RWPE1 (cell line): ENCODE results near the gene GPR37.

Source experiments
- CTCF ChIA-PET: fragments of 350-600 bp; sonication (Branson Sonifier 250); formaldehyde crosslinking; extraction: SDS; loops from one replicate; lab custom pipeline; 2021; lab: Yijun Ruan, JAX
- POLR2A ChIA-PET: fragments of 400-600 bp; formaldehyde crosslinking; extraction: SDS; loops from one replicate; lab custom pipeline; 2020; ENCODE audit warnings: antibody characterized with exemption; ENCODE audit not compliant: low non-redundant PET; lab: Yijun Ruan, JAX
- DNase-seq: peaks from one replicate; pipeline ENCODE4 v3.0.0; 2012; ENCODE audit warnings: low spot score
- H3K27ac ChIP-seq: fragments of 450-650 bp; 2 replicates; pipeline ENCODE4 v1.5.1; 2017
- TF ChIP-seq, protein P1 (sequence below): fragments of 450-650 bp; conservative IDR thresholded peaks from 2 replicates; pipeline ENCODE4 v1.5.1; 2017; ENCODE audit warnings: low read depth, mild to moderate bottlenecking

Gene GPR37

DNA sequence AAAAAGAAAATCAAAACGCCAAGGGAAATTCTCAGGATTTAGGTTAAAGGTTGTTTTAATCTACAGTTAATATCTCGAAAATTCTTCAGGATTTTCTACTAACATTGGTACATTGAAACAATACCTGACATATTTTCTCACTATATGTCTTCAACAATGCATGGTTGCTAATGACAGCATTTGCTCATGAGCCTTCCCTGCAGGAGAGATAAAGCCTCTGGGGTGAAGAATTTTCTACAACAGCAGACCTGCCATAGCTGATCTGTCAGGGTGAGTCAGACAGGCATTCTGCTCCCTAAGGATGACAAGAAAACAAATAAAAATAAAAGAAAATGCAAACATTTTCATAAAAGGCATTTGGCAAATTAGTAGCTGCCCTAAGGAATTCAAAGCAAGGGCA, 11.7 kb upstream of the GPR37 start:
- DNase-seq = no peak
- POLR2A ChIA-PET = no interaction called here
- CTCF ChIA-PET = no interaction called here
- H3K27ac ChIP-seq = no peak overlapping the region
- TF ChIP-seq, protein P1, sequence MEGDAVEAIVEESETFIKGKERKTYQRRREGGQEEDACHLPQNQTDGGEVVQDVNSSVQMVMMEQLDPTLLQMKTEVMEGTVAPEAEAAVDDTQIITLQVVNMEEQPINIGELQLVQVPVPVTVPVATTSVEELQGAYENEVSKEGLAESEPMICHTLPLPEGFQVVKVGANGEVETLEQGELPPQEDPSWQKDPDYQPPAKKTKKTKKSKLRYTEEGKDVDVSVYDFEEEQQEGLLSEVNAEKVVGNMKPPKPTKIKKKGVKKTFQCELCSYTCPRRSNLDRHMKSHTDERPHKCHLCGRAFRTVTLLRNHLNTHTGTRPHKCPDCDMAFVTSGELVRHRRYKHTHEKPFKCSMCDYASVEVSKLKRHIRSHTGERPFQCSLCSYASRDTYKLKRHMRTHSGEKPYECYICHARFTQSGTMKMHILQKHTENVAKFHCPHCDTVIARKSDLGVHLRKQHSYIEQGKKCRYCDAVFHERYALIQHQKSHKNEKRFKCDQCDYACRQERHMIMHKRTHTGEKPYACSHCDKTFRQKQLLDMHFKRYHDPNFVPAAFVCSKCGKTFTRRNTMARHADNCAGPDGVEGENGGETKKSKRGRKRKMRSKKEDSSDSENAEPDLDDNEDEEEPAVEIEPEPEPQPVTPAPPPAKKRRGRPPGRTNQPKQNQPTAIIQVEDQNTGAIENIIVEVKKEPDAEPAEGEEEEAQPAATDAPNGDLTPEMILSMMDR = no peak

DNA sequence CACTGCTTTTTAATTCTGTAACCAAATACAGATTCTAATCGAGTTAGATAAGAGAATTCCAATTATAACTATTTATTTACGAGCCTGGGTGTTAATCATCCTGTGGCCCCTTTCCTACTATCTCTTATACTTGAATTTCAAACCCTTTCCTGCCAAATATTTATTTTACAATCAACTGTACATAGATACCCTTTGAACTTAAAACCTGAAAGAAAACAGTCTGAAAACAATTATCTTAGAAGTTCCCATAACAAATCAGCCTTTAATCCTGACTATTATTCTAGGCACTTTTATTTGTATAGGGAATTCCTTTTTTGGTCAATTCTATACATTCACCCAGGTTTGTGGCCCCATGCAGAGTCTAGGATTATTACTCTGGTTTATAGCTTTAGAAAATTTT, 10.6 kb upstream of the GPR37 start:
- TF ChIP-seq, protein P1 = no peak
- no peak for DNase-seq
- H3K27ac ChIP-seq = no peak overlapping the region
- CTCF ChIA-PET = no interaction called here
- POLR2A ChIA-PET = no interaction called here

DNA sequence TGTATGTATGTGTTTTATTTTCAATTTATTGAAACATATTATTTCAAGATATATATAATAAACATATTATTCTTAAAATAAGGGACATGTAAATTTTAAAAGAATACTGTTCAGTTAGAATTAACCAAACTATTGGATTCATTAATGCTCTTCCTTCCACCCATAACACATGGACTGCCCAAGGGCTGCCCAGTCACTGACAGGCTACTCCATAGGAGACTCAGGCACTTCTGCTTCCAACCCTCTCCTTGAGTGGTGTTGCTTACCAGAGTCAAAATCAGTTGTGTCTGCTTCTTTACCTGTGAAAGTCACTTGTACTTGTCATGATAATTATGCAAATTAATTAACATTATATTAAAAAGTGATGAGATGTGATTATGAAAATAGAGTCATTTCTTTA, 9.8 kb upstream of the GPR37 start:
- no peak for DNase-seq
- TF ChIP-seq, protein P1 = no peak
- CTCF ChIA-PET = no interaction called here
- POLR2A ChIA-PET = no interaction called here
- no peak overlapping the region for H3K27ac ChIP-seq

DNA sequence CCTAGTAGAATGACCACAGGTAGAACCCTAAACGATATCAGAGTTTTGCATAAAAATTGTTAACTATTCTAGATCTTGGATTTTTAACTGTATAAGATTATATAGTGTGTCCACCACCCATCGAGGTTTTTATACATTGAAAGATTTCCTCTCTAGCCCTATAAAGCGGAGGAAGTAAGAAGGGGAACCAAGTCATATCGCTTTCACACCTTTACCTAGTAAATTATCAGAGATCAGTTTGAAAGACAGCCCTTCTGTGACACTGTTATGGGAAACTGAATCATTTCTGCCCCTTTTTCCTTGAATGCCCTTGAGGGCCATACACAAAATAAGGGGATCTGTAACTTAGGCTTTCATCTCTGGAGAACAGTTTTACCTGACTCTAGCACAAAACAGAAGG, 8.3 kb upstream of the GPR37 start:
- TF ChIP-seq, protein P1 = no peak
- CTCF ChIA-PET = no interaction called here
- no peak for DNase-seq
- POLR2A ChIA-PET = no interaction called here
- no peak overlapping the region for H3K27ac ChIP-seq

DNA sequence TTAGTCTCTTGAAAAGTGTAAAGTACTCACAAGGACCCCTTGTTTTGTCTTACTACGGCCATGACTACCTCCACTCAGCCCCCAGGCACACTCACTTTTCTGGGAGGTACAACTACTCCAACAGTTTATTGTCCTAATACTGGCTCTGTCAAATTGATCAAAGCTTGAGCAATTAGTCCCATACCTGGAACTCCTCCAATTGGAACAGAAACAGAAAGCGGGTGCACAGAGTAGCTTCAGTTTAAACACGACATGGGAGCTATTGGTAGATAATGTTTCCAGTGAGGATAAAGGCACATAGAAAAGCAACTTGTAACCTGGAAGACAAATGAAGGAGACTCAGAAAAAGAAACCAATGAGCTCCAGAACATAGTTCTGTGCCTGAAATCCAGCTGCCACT, 7.7 kb upstream of the GPR37 start:
- ChIA-PET POLR2A (no interaction called here), CTCF (no interaction called here)
- TF ChIP-seq, protein P1 = no peak
- DNase-seq = no peak
- H3K27ac ChIP-seq = no peak overlapping the region

DNA sequence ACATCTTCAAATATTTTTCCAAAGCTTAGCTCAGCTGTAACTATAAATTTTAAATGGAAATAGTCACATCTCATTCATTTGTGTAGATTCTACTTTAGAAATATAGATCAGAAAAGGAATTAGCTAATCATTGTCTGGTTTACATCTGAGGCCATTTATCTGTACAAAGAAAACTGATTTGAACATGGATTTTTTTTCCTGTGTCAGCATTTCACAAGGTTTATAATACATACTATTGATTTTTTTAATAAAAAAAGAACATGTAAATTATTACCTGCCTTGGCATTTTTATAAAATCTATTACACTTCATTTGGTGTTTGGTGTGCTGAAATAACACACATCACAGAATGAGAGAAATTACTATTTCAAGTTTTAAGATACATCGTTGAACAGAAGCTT, 3.5 kb upstream of the GPR37 start:
- H3K27ac ChIP-seq = no peak overlapping the region
- POLR2A ChIA-PET = interaction anchor here (0.5 kb wide), 1 partner anchor 489 kb away, joined by 4 read pairs; no protein-coding TSS in a partner anchor

More for the DNA sequence above, 3.5 kb upstream of the GPR37 start:
- CTCF ChIA-PET = no interaction called here
- TF ChIP-seq, protein P1 = no peak
- no peak for DNase-seq
